Smooth muscle cell (in vitro differentiated cells): ENCODE measurements around the gene INTS7. TPM values are rescaled to one million over a fixed set of nuclear protein-coding genes. Genes with fewer than 3 reads are reported as not detected.

Source experiments
- DNase-seq: peaks from one replicate; lab custom pipeline; 2025; ENCODE audit not compliant: unreplicated experiment; lab: John Stamatoyannopoulos, UW
- H2AFZ ChIP-seq: fragments of 200-600 bp; sonication (generic); 2 replicates; pipeline ENCODE4 v1.6.0; 2016; ENCODE audit warnings: antibody characterized with exemption, low read depth, mild to moderate bottlenecking
- H3F3A ChIP-seq: fragments of 200-600 bp; sonication (generic); 2 replicates; pipeline ENCODE4 v1.6.0; 2017; ENCODE audit warnings: antibody characterized with exemption, low read depth
- H3K27ac ChIP-seq: fragments of 200-600 bp; sonication (generic); 2 replicates; pipeline ENCODE4 v1.5.1; 2016; ENCODE audit warnings: low read depth, mild to moderate bottlenecking
- H3K27me3 ChIP-seq: fragments of 200-600 bp; sonication (generic); 2 replicates; pipeline ENCODE4 v1.6.1; 2016; ENCODE audit warnings: low read depth, mild to moderate bottlenecking
- H3K36me3 ChIP-seq: fragments of 200-600 bp; sonication (generic); 2 replicates; pipeline ENCODE4 v1.5.1; 2016; ENCODE audit warnings: low read depth
- H3K4me1 ChIP-seq: fragments of 200-600 bp; sonication (generic); 2 replicates; pipeline ENCODE4 v1.5.1; 2016; ENCODE audit warnings: low read depth
- H3K4me2 ChIP-seq: fragments of 200-600 bp; sonication (generic); 2 replicates; pipeline ENCODE4 v1.6.0; 2016; ENCODE audit warnings: mild to moderate bottlenecking
- H3K4me3 ChIP-seq: fragments of 200-600 bp; sonication (generic); 2 replicates; pipeline ENCODE4 v1.5.1; 2016; ENCODE audit warnings: mild to moderate bottlenecking
- H3K79me2 ChIP-seq: fragments of 200-600 bp; sonication (generic); 2 replicates; pipeline ENCODE4 v1.6.0; 2016; ENCODE audit warnings: low read depth, mild to moderate bottlenecking
- H3K9ac ChIP-seq: fragments of 200-600 bp; sonication (generic); 2 replicates; pipeline ENCODE4 v1.6.0; 2016; ENCODE audit warnings: low read depth
- H3K9me3 ChIP-seq: fragments of 200-600 bp; sonication (generic); replicated peaks from 2 replicates; pipeline ENCODE4 v1.5.1; 2016; ENCODE audit warnings: low read depth
- H4K20me1 ChIP-seq: fragments of 200-600 bp; sonication (generic); 2 replicates; pipeline ENCODE4 v1.6.0; 2016; ENCODE audit warnings: low read depth
- WGBS: methylation state at CpG from one replicate; pipeline ENCODE4 v1.1.7; 2016; ENCODE audit warnings: low lambda C conversion rate; 5-methylcytosine and 5-hydroxymethylcytosine counted together
- polyA plus RNA-seq: library from polyadenylated mRNA; unstranded; fragments of >200 nt; fragmentation: Nextera tagmentation; extraction: Ambion mirVana; gene quantifications from 2 replicates; pipeline ENCODE4 v1.2.1, GENCODE V29; 2016
- total RNA-seq: library from RNA; depleted of rRNA; stranded (reverse); fragments of >200 nt; gene quantifications from 2 replicates; pipeline ENCODE4 v1.2.3, GENCODE V29; 2014
- TF ChIP-seq, protein P1 (sequence below): fragments of 200-600 bp; sonication (generic); IDR thresholded peaks from 2 replicates; pipeline ENCODE4 v1.5.1; 2017; ENCODE audit warnings: borderline replicate concordance, mild to moderate bottlenecking, antibody characterized with exemption; ENCODE audit not compliant: insufficient read depth, poor library complexity, severe bottlenecking

The INTS7 gene
- total and polyA plus RNA-seq, 2 experiments from 2014 or later, result 5.9 to 9.5 TPM

DNA sequence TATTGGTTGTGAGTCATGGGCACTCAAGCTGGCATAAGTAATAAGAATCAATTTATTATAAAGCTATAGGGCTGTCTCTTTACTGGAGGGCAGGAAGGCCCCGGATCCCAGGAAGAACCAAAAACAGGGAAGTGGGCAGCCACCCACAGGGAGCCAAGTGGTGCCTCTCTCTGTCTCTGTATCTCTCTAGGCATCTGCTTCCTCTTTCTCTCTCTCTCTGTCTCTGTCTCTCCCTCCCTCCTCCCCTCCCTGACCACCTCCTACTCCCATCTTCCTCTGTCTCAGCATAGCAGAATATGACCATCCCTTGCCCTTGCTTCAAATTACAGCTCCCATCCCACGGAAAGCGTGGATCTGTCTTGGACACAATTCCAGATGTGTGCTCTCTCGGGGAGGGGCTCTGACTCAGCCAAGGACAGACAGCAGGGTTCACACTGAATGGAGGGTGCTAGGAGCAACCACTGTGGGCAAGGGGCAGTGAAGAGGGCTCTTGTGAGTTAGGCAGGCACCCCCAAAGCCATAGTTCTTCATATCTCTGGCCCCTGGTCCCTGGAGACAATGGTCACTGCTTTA, 124.4 kb downstream of the INTS7 start:
- no peaks in the 10 kb centered on the region for H3K27me3 ChIP-seq
- no peaks in the 10 kb centered on the region for H3K4me1 ChIP-seq
- no peaks in the 10 kb centered on the region for H3K79me2 ChIP-seq
- H3K27ac ChIP-seq, result no peak overlapping the region
- no peaks in the 10 kb centered on the region for H4K20me1 ChIP-seq
- H3K36me3 ChIP-seq, result no peaks in the 10 kb centered on the region
- no peaks in the 10 kb centered on the region for H3K9me3 ChIP-seq
- DNase-seq, result no peak
- no peak overlapping the region for H2AFZ ChIP-seq
- H3K4me2 ChIP-seq, result no peak overlapping the region
- no peaks in the 10 kb centered on the region for H3F3A ChIP-seq
- WGBS, result 59% methylated on average over 4 of the region's 4 CpGs
- no peak overlapping the region for H3K4me3 ChIP-seq
- H3K9ac ChIP-seq, result no peak overlapping the region
- TF ChIP-seq, protein P1, sequence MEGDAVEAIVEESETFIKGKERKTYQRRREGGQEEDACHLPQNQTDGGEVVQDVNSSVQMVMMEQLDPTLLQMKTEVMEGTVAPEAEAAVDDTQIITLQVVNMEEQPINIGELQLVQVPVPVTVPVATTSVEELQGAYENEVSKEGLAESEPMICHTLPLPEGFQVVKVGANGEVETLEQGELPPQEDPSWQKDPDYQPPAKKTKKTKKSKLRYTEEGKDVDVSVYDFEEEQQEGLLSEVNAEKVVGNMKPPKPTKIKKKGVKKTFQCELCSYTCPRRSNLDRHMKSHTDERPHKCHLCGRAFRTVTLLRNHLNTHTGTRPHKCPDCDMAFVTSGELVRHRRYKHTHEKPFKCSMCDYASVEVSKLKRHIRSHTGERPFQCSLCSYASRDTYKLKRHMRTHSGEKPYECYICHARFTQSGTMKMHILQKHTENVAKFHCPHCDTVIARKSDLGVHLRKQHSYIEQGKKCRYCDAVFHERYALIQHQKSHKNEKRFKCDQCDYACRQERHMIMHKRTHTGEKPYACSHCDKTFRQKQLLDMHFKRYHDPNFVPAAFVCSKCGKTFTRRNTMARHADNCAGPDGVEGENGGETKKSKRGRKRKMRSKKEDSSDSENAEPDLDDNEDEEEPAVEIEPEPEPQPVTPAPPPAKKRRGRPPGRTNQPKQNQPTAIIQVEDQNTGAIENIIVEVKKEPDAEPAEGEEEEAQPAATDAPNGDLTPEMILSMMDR, result no peak

DNA sequence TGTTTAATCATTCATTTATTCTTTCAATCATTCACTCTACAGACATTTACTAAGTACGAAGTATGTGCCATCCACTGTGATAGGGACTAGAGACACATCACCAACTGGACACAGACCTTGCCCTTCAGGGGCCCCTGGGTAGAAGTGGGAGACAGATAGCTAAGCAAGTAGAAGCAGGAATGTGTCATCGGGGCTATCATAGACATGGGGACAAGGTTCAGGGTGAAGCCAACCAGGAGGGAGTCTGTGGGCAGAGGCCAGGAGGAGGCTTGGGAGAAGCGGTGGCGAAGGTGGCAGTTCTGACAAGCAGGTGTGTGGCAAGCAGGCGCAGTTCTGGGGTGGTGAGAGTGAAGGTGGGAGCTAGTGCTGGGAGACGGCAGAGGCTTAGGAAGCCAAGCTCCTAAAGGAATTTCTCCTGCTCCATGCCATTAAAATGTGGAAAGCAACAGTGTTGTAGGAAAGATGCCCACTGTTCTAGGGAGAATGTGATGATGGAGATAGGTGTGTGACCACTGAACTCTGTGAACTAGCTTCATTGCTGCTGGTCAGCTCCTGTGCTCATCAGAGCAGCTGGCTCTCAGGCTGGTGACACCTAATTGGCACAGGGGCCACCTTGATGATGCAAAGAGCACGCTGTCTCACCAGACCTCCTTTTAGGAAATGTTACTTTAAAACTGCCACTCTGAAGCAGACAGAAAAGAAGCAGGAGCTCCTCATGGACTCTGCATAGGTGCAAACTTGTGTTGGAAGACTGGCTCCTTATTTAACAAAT, 125.1 kb downstream of the INTS7 start:
- no peak overlapping the region for H3K27ac ChIP-seq
- TF ChIP-seq, protein P1, result no peak
- no peaks in the 10 kb centered on the region for H3K27me3 ChIP-seq
- no peak overlapping the region for H2AFZ ChIP-seq
- no peak overlapping the region for H3K9ac ChIP-seq
- H4K20me1 ChIP-seq, result no peaks in the 10 kb centered on the region
- no peak for DNase-seq
- no peaks in the 10 kb centered on the region for H3F3A ChIP-seq
- WGBS, result 87% methylated on average over 7 of the region's 7 CpGs
- H3K4me3 ChIP-seq, result no peak overlapping the region
- no peaks in the 10 kb centered on the region for H3K4me1 ChIP-seq
- H3K79me2 ChIP-seq, result no peaks in the 10 kb centered on the region
- H3K36me3 ChIP-seq, result no peaks in the 10 kb centered on the region
- H3K9me3 ChIP-seq, result no peaks in the 10 kb centered on the region
- H3K4me2 ChIP-seq, result no peak overlapping the region

DNA sequence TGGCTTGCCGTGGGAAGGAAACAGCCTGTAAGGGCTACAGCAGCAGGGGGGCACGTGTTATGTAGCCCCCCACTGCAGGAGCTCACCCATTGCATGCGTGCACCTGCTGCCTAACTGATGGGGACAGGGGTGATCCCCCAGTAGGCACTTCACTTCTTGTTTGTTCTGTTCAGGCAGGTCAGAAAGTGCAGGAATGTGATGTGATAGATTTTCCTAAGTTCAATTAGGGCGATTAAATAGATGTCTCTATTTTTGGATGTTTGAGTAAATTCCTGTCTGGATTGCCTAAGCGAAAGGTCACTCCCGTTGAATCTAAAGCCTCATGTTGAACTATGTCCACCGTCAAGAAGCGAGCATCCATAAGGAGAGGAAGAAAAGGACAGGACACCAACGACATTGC, 126.0 kb downstream of the INTS7 start:
- H3K4me3 ChIP-seq, result no peak overlapping the region
- DNase-seq, result no peak
- H2AFZ ChIP-seq, result no peak overlapping the region
- no peak overlapping the region for H3K4me2 ChIP-seq
- H3K36me3 ChIP-seq, result no peaks in the 10 kb centered on the region
- no peak overlapping the region for H3K9ac ChIP-seq
- no peaks in the 10 kb centered on the region for H3K4me1 ChIP-seq
- H3K79me2 ChIP-seq, result no peaks in the 10 kb centered on the region
- no peaks in the 10 kb centered on the region for H3K9me3 ChIP-seq
- TF ChIP-seq, protein P1, result no peak
- H3K27ac ChIP-seq, result no peak overlapping the region
- H3F3A ChIP-seq, result no peaks in the 10 kb centered on the region
- WGBS, result 85% methylated on average over 9 of the region's 9 CpGs
- H4K20me1 ChIP-seq, result no peaks in the 10 kb centered on the region
- H3K27me3 ChIP-seq, result no peaks in the 10 kb centered on the region
